HEK293 (cell line): ENCODE results near the gene CCR6.

Source experiments
- CTCF ChIA-PET: fragments of 350-600 bp; formaldehyde crosslinking; extraction: SDS; loops from one replicate; lab custom pipeline; 2021; ENCODE audit warnings: antibody characterized with exemption; lab: Yijun Ruan, JAX
- POLR2A ChIA-PET: fragments of 300-600 bp; formaldehyde crosslinking; extraction: SDS; loops from one replicate; lab custom pipeline; 2020; ENCODE audit warnings: antibody characterized with exemption, inconsistent platforms; lab: Yijun Ruan, JAX
- H3K27ac ChIP-seq: fragments of 200-500 bp; sonication (Bioruptor generic); 2 replicates; pipeline ENCODE4 v1.5.1; 2014; ENCODE audit warnings: low read depth, low read length, control low read depth, inconsistent platforms; ENCODE audit errors: extremely low read depth
- H3K36me3 ChIP-seq, 2 experiments: fragments of 200-500 bp in 1 of 2; sonication (Bioruptor generic) in 1 of 2; 1 replicate in 1 of 2; 2 replicates in 1 of 2; pipeline ENCODE4 v1.5.1; 2014 to 2017; ENCODE audit warnings: inconsistent platforms in 2 of 2, low read length in 2 of 2; ENCODE audit not compliant: control insufficient read depth in 2 of 2, insufficient read depth in 1 of 2
- H3K4me1 ChIP-seq: fragments of 200-500 bp; sonication (Bioruptor generic); 2 replicates; pipeline ENCODE4 v1.5.1; 2014; ENCODE audit warnings: mild to moderate bottlenecking, low read length, inconsistent platforms; ENCODE audit not compliant: control insufficient read depth, insufficient read depth
- H3K4me3 ChIP-seq: 2 replicates; pipeline ENCODE4 v1.5.1; 2011; ENCODE audit warnings: low read depth, mild to moderate bottlenecking, control low read depth, low read length, moderate library complexity
- H3K9me3 ChIP-seq: fragments of 200-500 bp; sonication (Bioruptor generic); 2 replicates; pipeline ENCODE4 v1.5.1; 2014; ENCODE audit warnings: low read depth, low read length, inconsistent platforms; ENCODE audit not compliant: control insufficient read depth, insufficient read depth
- AEBP2 ChIP-seq: fragments of 450-650 bp; formaldehyde crosslinking; IDR thresholded peaks from 2 replicates; pipeline ENCODE4 v1.5.1; 2016; ENCODE audit warnings: missing biosample characterization, missing genetic modification characterization, borderline replicate concordance
- HIC1 ChIP-seq: fragments of 450-650 bp; formaldehyde crosslinking; IDR thresholded peaks from 2 replicates; pipeline ENCODE4 v1.5.1; 2016; ENCODE audit warnings: missing biosample characterization, missing genetic modification characterization
- HOXA7 ChIP-seq: sonication (generic); formaldehyde crosslinking; IDR thresholded peaks from 2 replicates; pipeline ENCODE4 v1.8.1; 2022; ENCODE audit warnings: missing genetic modification reagents, borderline replicate concordance
- OVOL3 ChIP-seq: fragments of 450-650 bp; formaldehyde crosslinking; IDR thresholded peaks from 2 replicates; pipeline ENCODE4 v1.5.1; 2016; ENCODE audit warnings: missing biosample characterization, missing genetic modification characterization
- PRDM10 ChIP-seq: fragments of 450-650 bp; formaldehyde crosslinking; IDR thresholded peaks from 2 replicates; pipeline ENCODE4 v1.5.1; 2016; ENCODE audit warnings: missing biosample characterization, missing genetic modification characterization
- PRDM6 ChIP-seq: fragments of 450-650 bp; formaldehyde crosslinking; IDR thresholded peaks from 2 replicates; pipeline ENCODE4 v1.5.1; 2017; ENCODE audit warnings: missing biosample characterization, missing genetic modification characterization
- TSHZ1 ChIP-seq: fragments of 450-650 bp; formaldehyde crosslinking; IDR thresholded peaks from 2 replicates; pipeline ENCODE4 v1.5.1; 2016; ENCODE audit warnings: missing biosample characterization, missing genetic modification characterization, borderline replicate concordance
- ZBTB1 ChIP-seq: fragments of 450-650 bp; formaldehyde crosslinking; IDR thresholded peaks from 2 replicates; pipeline ENCODE4 v1.5.1; 2016; ENCODE audit warnings: missing biosample characterization, missing genetic modification characterization
- ZBTB21 ChIP-seq: fragments of 450-650 bp; formaldehyde crosslinking; IDR thresholded peaks from 2 replicates; pipeline ENCODE4 v1.5.1; 2017; ENCODE audit warnings: missing biosample characterization, missing genetic modification characterization
- ZBTB49 ChIP-seq: fragments of 450-650 bp; formaldehyde crosslinking; IDR thresholded peaks from 2 replicates; pipeline ENCODE4 v1.5.1; 2016; ENCODE audit warnings: missing biosample characterization, missing genetic modification characterization, low read depth
- ZBTB6 ChIP-seq: fragments of 450-650 bp; formaldehyde crosslinking; IDR thresholded peaks from 2 replicates; pipeline ENCODE4 v1.5.1; 2017; ENCODE audit warnings: missing biosample characterization, missing genetic modification characterization
- ZIC2 ChIP-seq: fragments of 450-650 bp; formaldehyde crosslinking; IDR thresholded peaks from 2 replicates; pipeline ENCODE4 v1.5.1; 2016; ENCODE audit warnings: missing biosample characterization, missing genetic modification characterization
- ZNF140 ChIP-seq: fragments of 450-650 bp; formaldehyde crosslinking; IDR thresholded peaks from 2 replicates; pipeline ENCODE4 v1.5.1; 2016; ENCODE audit warnings: missing biosample characterization, missing genetic modification characterization
- ZNF513 ChIP-seq: fragments of 450-650 bp; IDR thresholded peaks from 2 replicates; pipeline ENCODE4 v1.5.1; 2018; ENCODE audit warnings: missing biosample characterization, missing genetic modification characterization
- ZNF571 ChIP-seq: fragments of 450-650 bp; formaldehyde crosslinking; IDR thresholded peaks from 2 replicates; pipeline ENCODE4 v1.5.0; 2017; ENCODE audit warnings: missing biosample characterization, missing genetic modification characterization
- ZNF585B ChIP-seq: fragments of 450-650 bp; formaldehyde crosslinking; IDR thresholded peaks from 2 replicates; pipeline ENCODE4 v1.5.1; 2016; ENCODE audit warnings: missing biosample characterization, missing genetic modification characterization
- ZNF660 ChIP-seq: fragments of 450-650 bp; IDR thresholded peaks from 2 replicates; pipeline ENCODE4 v1.5.1; 2018; ENCODE audit warnings: missing biosample characterization, mild to moderate bottlenecking, missing genetic modification characterization
- ZNF776 ChIP-seq: fragments of 450-650 bp; formaldehyde crosslinking; IDR thresholded peaks from 2 replicates; pipeline ENCODE4 v1.5.0; 2017; ENCODE audit warnings: missing biosample characterization, missing genetic modification characterization, borderline replicate concordance

Gene CCR6

GRCh38 chr6:167099707-167100106 lies 23.2 kb upstream of the CCR6 start (continued):
- TF ChIP-seq TSHZ1 (tag by site-specific recombination) (no peak), AEBP2 (no peak), HIC1 (no peak), PRDM10 (no peak), ZBTB21 (tag by site-specific recombination) (no peak)
- TF ChIP-seq, all 188 proteins: peak for 0

GRCh38 chr6:167100241-167100674 lies 22.6 kb upstream of the CCR6 start:
- ChIA-PET POLR2A (no interaction called here), CTCF (no interaction called here)
- no peaks in the 10 kb centered on the region for H3K36me3 ChIP-seq
- no peak overlapping the region for H3K4me3 ChIP-seq
- no peak overlapping the region for H3K27ac ChIP-seq
- H3K9me3 ChIP-seq = no peaks in the 10 kb centered on the region
- H3K4me1 ChIP-seq = no peaks in the 10 kb centered on the region
- TF ChIP-seq ZBTB6 (tag by site-specific recombination) = no peak
- TF ChIP-seq ZNF660 = no peak
- TF ChIP-seq ZBTB49 (tag by site-specific recombination) = no peak
- TF ChIP-seq PRDM6 (tag by site-specific recombination) = no peak
- no peak for TF ChIP-seq HOXA7 (CRISPR knock-in tag)
- TF ChIP-seq ZBTB1 (tag by site-specific recombination) = no peak
- no peak for TF ChIP-seq OVOL3 (tag by site-specific recombination)
- no peak for TF ChIP-seq ZNF513 (tag by site-specific recombination)
- no peak for TF ChIP-seq ZNF571 (tag by site-specific recombination)
- no peak for TF ChIP-seq ZNF140 (tag by site-specific recombination)
- no peak for TF ChIP-seq ZNF585B (tag by site-specific recombination)
- TF ChIP-seq ZIC2 (tag by site-specific recombination) = no peak
- TF ChIP-seq ZNF776 (tag by site-specific recombination) = no peak
